Hepatocyte (in vitro differentiated cells): ENCODE measurements around the gene PHB1. TPM values are rescaled to one million over a fixed set of nuclear protein-coding genes. Genes with fewer than 3 reads are reported as not detected.

Source experiments
- DNase-seq: peaks from one replicate; pipeline ENCODE4 v3.0.0-alpha.2; 2016; ENCODE audit warnings: low spot score
- H2AFZ ChIP-seq: fragments of 200-600 bp; sonication (generic); 2 replicates; pipeline ENCODE4 v1.6.0; 2016; ENCODE audit warnings: antibody characterized with exemption, mild to moderate bottlenecking
- H3K27ac ChIP-seq: fragments of 200-600 bp; sonication (generic); 2 replicates; pipeline ENCODE4 v1.5.1; 2016; ENCODE audit warnings: mild to moderate bottlenecking
- H3K27me3 ChIP-seq: fragments of 200-600 bp; sonication (generic); 2 replicates; pipeline ENCODE4 v1.6.1; 2016
- H3K36me3 ChIP-seq: fragments of 200-600 bp; sonication (generic); replicated peaks from 2 replicates; pipeline ENCODE4 v1.5.1; 2016; ENCODE audit warnings: low read depth; ENCODE audit not compliant: insufficient read depth
- H3K4me1 ChIP-seq: fragments of 200-600 bp; sonication (generic); 2 replicates; pipeline ENCODE4 v1.5.1; 2016; ENCODE audit warnings: mild to moderate bottlenecking, moderate library complexity; ENCODE audit not compliant: insufficient read depth
- H3K4me2 ChIP-seq: fragments of 200-600 bp; sonication (generic); 2 replicates; pipeline ENCODE4 v1.6.0; 2016
- H3K4me3 ChIP-seq: fragments of 200-600 bp; sonication (generic); 2 replicates; pipeline ENCODE4 v1.5.1; 2016; ENCODE audit warnings: mild to moderate bottlenecking
- H3K79me2 ChIP-seq: fragments of 200-600 bp; sonication (generic); 2 replicates; pipeline ENCODE4 v1.6.0; 2017; ENCODE audit warnings: mild to moderate bottlenecking
- H3K9me2 ChIP-seq: fragments of 200-600 bp; sonication (generic); replicated peaks from 2 replicates; pipeline ENCODE4 v1.6.0; 2017; ENCODE audit warnings: mild to moderate bottlenecking; ENCODE audit not compliant: insufficient read depth
- H3K9me3 ChIP-seq: fragments of 200-600 bp; sonication (generic); 2 replicates; pipeline ENCODE4 v1.5.1; 2016; ENCODE audit warnings: low read depth, mild to moderate bottlenecking
- H4K20me1 ChIP-seq: fragments of 200-600 bp; sonication (generic); 2 replicates; pipeline ENCODE4 v1.6.0; 2016; ENCODE audit warnings: mild to moderate bottlenecking; ENCODE audit not compliant: insufficient read depth, poor library complexity, severe bottlenecking
- CTCF ChIP-seq: fragments of 200-600 bp; sonication (generic); IDR thresholded peaks from 2 replicates; pipeline ENCODE4 v1.5.1; 2016; ENCODE audit warnings: antibody characterized with exemption, mild to moderate bottlenecking; ENCODE audit not compliant: poor library complexity
- EZH2 ChIP-seq: fragments of 200-600 bp; sonication (generic); IDR thresholded peaks from 2 replicates; pipeline ENCODE4 v1.6.1; 2016; ENCODE audit warnings: antibody characterized with exemption, mild to moderate bottlenecking, borderline replicate concordance
- EZH2phosphoT487 ChIP-seq: fragments of 200-600 bp; sonication (generic); IDR thresholded peaks from one replicate; pipeline ENCODE4 v1.6.1; 2018; ENCODE audit warnings: antibody characterized with exemption, mild to moderate bottlenecking, low read depth, moderate library complexity; ENCODE audit not compliant: unreplicated experiment, severe bottlenecking
- WGBS: methylation state at CpG from one replicate; pipeline ENCODE4 v1.1.6; 2016; ENCODE audit warnings: low lambda C conversion rate; ENCODE audit errors: missing lambda C conversion rate; 5-methylcytosine and 5-hydroxymethylcytosine counted together
- polyA plus RNA-seq: library from polyadenylated mRNA; unstranded; fragments of >200 nt; fragmentation: Nextera tagmentation; extraction: Ambion mirVana; gene quantifications from 2 replicates; pipeline ENCODE4 v1.2.1, GENCODE V29; 2016
- total RNA-seq: library from RNA; depleted of rRNA; stranded (reverse); fragments of >200 nt; gene quantifications from 2 replicates; pipeline ENCODE4 v1.2.3, GENCODE V29; 2014

Gene PHB1
- total and polyA plus RNA-seq, 2 experiments from 2014 or later, result 114 to 171 TPM

DNA sequence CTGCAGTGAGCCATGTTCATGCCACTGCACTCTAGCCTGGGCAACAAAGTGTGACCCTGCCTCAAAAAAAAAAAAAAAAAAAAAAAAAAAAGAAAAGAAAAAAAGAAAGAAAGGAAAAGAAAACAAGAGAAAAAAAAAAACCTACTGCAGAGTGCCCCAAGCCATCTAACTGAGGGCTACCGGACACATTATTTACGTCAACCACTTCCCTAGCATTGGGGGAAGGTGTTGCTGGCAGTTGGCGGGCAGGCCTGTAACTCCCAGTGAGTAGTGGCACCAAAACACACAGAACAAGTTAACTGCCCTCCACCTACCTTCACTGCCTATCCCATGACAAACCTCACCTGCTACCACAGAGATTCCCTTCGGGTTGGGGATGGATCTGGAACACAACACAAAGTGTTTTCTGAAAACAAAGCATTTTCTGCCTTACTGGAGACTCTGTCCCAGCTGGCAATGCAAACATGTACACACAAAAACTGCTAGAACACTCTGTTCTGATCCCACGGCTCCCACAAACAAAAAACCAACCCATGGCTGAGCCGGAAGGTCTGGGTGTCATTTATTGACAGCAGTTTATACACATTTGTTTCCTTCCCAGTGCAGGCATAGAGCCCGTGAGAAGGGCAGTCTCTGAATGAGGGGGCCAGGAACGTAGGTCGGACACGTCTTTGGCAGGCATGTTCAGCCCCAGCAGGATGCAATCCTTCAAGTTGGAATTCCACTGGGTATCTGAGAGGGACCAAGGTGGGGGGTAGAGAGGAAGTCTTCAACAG, 11.0 kb downstream of the PHB1 start:
- H3K36me3 ChIP-seq, result no peaks in the 10 kb centered on the region

GRCh38 chr17:49402706-49403105, 12.0 kb downstream of the PHB1 start:
- Histone ChIP-seq H3K9me3 (no peaks in the 10 kb centered on the region), H3K79me2 (no peaks in the 10 kb centered on the region), H2AFZ (no peak overlapping the region), H4K20me1 (no peaks in the 10 kb centered on the region), H3K4me2 (no peak overlapping the region), H3K9me2 (no peaks in the 10 kb centered on the region), H3K27ac (no peak overlapping the region), H3K4me3 (no peak overlapping the region), H3K36me3 (no peaks in the 10 kb centered on the region), H3K4me1 (no peaks in the 10 kb centered on the region), H3K27me3 (no peaks in the 10 kb centered on the region)
- 64% methylated on average over 6 of the region's 6 CpGs for WGBS
- TF ChIP-seq EZH2phosphoT487 (no peak), EZH2 (no peak), CTCF (no peak)
- no peak for DNase-seq

More for the DNA sequence above, 11.0 kb downstream of the PHB1 start:
- no peaks in the 10 kb centered on the region for H3K9me2 ChIP-seq
- no peak overlapping the region for H3K27ac ChIP-seq
- peaks cover 5% of the 10 kb centered on the region for H3K4me1 ChIP-seq
- WGBS, result 85% methylated on average over 10 of the region's 10 CpGs
- TF ChIP-seq EZH2 (no peak), CTCF (no peak), EZH2phosphoT487 (no peak)
- no peak for DNase-seq
- no peak overlapping the region for H2AFZ ChIP-seq
- H4K20me1 ChIP-seq, result no peaks in the 10 kb centered on the region
- no peaks in the 10 kb centered on the region for H3K27me3 ChIP-seq
- H3K4me3 ChIP-seq, result no peak overlapping the region
- no peaks in the 10 kb centered on the region for H3K9me3 ChIP-seq
- H3K79me2 ChIP-seq, result no peaks in the 10 kb centered on the region
- H3K4me2 ChIP-seq, result no peak overlapping the region

GRCh38 chr17:49401971-49402611, 12.6 kb downstream of the PHB1 start:
- Histone ChIP-seq H3K9me2 (no peaks in the 10 kb centered on the region), H3K4me1 (no peaks in the 10 kb centered on the region), H3K4me3 (no peak overlapping the region), H3K36me3 (no peaks in the 10 kb centered on the region), H3K9me3 (no peaks in the 10 kb centered on the region), H3K27me3 (no peaks in the 10 kb centered on the region), H2AFZ (no peak overlapping the region), H4K20me1 (no peaks in the 10 kb centered on the region), H3K79me2 (no peaks in the 10 kb centered on the region), H3K27ac (no peak overlapping the region), H3K4me2 (no peak overlapping the region)
- no peak for DNase-seq
- TF ChIP-seq EZH2 (no peak), CTCF (no peak), EZH2phosphoT487 (no peak)
- 79% methylated on average over 6 of the region's 6 CpGs for WGBS
